Ureter (tissue), 1 donor: ENCODE data around the gene PC. TPM values are rescaled to one million over a fixed set of nuclear protein-coding genes. Genes with fewer than 3 reads are reported as not detected.
"Not testable (repeated sequence)": the region's sequence is repeated elsewhere in the genome, so short reads cannot be mapped to it uniquely, and the experiment has no call there.

Experiments used
- DNase-seq: peaks from one replicate; pipeline ENCODE4 v3.0.0-alpha.2; 2020; ENCODE audit warnings: low spot score
- total RNA-seq: library from RNA; stranded (reverse); gene quantifications from one replicate; pipeline ENCODE4 v1.2.4, GENCODE V29; 2023
- donor health status: DM: yes; HTN: yes; CAD: no.

The PC gene
- total RNA-seq: 12.7 TPM

- peak; percentile 99 for DNase-seq
These were observed at the start of gene PC for GRCh38 chr11:66958232-66958955. PC (minus strand) TSS chr11:66958383; CDS start chr11:66872159, 86,224 bp downstream.

- DNase-seq: no peak
These were observed 48.9 kb upstream of the PC start for GRCh38 chr11:67007126-67007525.

DNA sequence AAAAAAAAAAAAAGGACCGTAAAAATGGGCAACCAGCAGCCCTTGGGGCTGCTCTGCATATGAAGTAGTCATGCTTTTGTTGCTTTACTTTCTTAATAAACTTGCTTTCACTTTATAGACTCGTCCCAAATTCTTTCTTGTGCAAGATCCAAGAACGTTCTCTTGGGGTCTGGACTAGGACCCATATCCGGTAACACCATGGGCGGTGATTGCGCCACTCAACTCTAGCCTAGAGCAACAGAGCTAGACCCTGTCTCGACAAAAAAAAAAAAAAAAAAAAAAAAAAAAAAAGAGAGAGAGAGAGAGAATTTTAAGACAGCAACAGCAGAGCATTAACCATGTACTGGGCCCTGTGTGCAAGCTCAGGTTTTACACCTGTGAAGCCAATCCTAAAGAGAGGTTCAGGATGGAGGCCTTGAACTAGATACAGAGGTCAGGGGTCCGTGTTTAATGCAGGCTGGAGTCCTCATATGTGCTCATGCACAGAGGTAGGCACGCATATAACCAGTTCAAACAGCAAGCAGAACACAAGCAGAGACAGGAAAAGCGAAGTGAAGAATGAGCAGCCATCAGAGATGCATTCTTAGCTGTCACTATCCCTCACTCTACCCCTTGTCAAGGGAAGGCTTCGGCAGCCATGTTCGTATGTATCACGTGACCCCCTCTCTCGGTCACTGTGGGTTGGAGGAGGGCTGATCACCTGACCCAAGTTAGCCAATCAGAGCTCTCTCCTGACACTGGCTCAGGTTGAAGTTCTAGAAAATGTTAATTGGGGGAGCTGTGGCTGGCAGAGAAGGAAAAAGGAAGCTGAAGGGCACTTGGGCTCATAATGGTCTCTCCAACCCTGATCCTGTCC is 48.1 kb upstream of the PC start:
- no peak for DNase-seq

GRCh38 chr11:67005200-67005599 is 47.0 kb upstream of the PC start:
- not testable (repeated sequence) for DNase-seq

DNA sequence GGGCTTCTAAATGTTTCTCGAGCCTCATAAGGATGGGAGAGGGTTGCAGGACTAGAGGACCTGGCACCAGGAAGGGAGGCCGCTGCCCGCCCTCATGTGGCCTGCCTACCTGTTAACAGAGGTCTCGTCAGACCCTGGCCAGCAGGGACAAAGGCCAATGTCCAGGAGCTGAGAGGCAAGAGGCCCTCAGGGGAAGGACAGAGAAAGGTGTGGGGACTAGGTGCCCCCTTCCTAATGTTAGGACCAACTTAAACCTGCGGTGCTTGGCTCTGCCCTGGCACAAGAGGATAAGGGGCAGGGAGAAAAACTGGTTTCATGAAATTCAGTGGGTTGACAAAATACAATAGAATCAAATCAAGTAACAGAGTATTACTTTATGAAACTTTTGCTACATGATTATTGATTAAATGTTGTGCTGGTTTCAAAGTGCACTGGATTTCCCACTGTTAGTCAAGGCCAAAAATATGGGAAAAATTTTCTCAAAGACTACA is 44.8 kb upstream of the PC start:
- no peak for DNase-seq

GRCh38 chr11:67002297-67002913 is 44.2 kb upstream of the PC start:
- no peak for DNase-seq

- no peak for DNase-seq
These were observed 43.1 kb upstream of the PC start for GRCh38 chr11:67001332-67001731.

- no peak for DNase-seq
These were observed 41.4 kb upstream of the PC start for GRCh38 chr11:66999555-66999954.

- DNase-seq: no peak
These were observed 38.6 kb upstream of the PC start for GRCh38 chr11:66996609-66997273.

DNA sequence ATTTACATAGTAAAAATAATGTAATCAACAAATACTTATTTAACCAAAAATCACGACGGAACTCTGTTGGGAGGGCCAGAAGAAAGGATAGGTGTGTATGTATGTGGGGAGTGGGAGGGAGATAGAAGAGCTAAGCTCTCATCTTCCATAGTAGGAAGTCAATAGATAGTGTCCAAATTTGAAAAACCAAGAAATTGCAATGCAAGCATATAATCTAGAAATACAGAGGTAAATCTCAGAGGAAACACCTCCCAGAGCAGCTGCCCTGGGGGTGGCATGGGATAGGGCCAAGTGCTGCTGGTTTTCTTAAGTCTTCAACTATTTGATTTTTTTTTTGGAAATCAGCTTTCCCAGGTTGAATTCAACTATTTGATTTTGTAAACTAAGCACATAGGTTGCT is 33.9 kb upstream of the PC start:
- DNase-seq: no peak

GRCh38 chr11:66989360-66989759 is 31.2 kb upstream of the PC start:
- not testable (repeated sequence) for DNase-seq

DNA sequence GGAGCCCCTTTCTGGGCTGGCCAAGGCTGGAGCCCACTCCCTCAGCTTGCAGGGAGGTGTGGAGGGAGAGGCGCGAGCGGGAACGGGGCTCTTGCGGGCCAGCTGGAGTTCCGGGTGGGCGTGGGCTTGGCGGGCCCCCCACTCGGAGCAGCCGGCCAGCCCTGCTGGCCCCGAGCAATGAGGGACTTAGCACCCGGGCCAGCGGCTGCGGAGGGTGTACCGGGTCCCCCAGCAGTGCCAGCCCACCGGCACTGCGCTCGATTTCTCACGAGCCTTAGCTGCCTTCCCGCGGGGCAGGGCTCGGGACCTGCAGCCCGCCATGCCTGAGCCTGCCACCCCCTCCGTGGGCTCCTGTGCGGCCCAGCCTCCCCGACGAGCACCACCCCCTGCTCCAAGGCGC is 30.6 kb upstream of the PC start:
- not testable (repeated sequence) for DNase-seq

- DNase-seq: no peak
These were observed 29.9 kb upstream of the PC start for GRCh38 chr11:66987924-66988637.

- no peak for DNase-seq
These were observed 29.0 kb upstream of the PC start for GRCh38 chr11:66987158-66987620.

DNA sequence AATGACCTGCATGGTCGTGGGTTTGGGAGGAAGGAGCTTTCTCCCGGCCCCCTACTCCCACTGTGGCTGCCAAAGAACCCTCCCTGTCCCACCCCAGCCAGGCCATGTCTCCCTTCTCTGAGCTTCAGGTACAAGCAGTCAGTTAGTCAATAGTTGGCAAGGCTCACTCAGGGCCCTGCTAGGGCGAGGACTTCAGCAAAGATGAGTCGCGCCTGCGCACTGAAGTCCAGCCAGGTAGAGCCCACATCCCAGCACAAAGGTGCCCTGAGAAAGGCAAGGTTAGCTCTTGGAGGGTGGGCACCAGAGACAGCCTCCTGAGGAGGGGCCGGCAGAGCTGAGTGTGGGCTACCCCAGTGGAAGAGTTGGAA is 28.0 kb upstream of the PC start:
- DNase-seq: no peak

DNA sequence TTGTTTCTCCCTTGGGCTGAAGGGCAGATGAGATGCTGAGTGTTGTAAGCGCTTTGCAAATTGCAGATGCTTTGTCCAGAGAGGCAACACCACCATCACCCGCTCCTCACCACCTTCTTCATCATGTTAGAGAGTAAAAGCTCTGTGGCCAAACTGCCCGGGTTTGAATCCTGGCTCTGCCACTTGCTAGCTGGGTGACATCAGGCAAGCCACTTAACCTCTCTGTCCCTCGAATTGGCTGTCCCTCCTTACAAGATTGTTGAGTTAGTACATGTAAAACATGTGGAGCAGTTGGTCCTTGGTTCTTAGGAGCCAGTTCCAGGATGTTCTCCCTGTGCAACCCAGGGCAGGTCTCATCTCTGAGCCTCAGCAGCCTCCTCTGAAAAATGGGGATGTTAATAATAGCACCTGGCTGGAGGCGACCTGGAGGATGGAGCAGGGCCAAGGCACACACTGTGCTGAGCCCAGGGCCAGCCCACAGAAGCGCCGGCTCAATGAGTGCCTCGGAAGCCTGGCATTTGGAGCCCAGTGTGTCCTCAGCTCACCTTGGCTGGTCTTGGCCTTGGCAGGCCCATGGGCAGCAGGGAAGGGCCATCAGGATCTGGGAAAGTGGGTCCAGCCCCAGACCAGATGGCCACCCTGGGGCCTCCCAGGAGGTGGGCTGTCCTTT is 27.5 kb upstream of the PC start:
- no peak for DNase-seq

GRCh38 chr11:66983275-66983924 is 25.2 kb upstream of the PC start:
- no peak for DNase-seq

DNA sequence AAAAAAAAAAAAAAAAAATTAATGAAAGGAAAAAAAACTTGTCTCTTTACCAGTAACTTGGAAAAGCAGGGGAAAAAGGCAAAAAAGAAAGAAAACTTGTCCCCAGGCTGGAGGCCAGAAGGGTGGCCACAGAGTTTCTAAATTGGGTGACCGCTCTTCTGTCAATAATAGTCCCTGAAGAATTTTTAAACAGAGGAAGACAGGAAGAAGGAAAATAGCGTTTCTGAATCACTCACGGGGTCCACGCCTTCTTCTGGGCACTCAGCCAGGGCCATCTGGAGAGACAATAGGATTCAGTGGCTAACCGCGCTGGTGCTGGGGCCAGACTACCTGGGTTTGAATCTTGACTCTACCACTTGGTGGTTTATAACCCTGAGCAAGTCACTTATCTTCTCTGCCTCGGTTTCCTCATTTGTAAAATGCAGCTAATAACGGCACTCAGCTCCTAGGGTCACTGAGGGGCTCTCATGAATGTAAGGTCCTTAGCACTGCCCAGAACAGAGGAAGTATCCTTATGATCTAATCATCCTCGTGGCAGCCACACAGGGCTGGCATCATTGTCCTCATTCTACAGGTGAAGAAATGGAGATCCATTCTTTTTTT is 23.9 kb upstream of the PC start:
- peak; percentile 86 for DNase-seq

DNA sequence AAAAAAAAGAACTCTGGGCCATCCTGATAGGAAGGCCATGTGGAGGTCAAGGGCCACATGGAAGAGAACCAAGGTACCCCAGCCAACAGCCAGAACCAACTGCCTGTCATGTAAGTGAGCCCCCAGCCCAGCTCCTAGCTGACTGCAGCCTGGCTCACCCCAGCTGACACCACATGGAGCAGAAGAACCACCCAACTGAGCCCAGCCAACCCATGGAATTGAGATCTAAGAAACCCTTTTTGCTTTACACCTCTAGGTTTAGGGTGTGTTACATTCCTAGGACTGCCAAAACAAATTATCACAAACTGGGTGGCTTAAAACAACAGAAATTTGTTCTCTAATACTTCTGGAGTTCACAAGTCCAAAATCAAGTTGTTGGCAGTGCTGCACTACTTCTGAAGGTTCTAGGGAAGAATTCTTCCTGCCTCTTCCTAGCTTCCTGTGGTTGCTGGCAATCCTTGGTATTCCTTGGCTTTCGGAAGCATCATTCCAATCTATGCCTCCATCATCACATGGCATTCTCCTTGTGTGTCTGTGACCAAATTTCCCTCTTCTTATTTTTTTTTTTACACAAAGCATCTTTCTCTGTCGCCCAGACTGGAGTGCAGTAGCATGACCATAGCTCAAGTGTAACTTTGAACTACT is 21.3 kb upstream of the PC start:
- no peak for DNase-seq
